Mesothelial cell of epicardium (in vitro differentiated cells): ENCODE results near the gene BSG. TPM values are rescaled to one million over a fixed set of nuclear protein-coding genes. Genes with fewer than 3 reads are reported as not detected.

Experiments used
- DNase-seq, 2 experiments: peaks; one replicate each; pipeline ENCODE4 v3.0.0; 2021; ENCODE audit warnings: low spot score in 2 of 2; ENCODE audit not compliant: unreplicated experiment in 2 of 2
- H3K27ac Mint-ChIP-seq: 2 replicates; pipeline ENCODE4 v1.8.0; 2021; ENCODE audit warnings: mixed read lengths
- H3K27me3 Mint-ChIP-seq: 2 replicates; pipeline ENCODE4 v1.8.0; 2021; ENCODE audit warnings: low read depth, mixed read lengths
- H3K36me3 Mint-ChIP-seq: 2 replicates; pipeline ENCODE4 v1.8.0; 2021; ENCODE audit warnings: mixed read lengths
- H3K4me1 Mint-ChIP-seq: 2 replicates; pipeline ENCODE4 v1.8.0; 2021; ENCODE audit warnings: mixed read lengths
- H3K4me3 Mint-ChIP-seq: 2 replicates; pipeline ENCODE4 v1.8.0; 2021; ENCODE audit warnings: mild to moderate bottlenecking, moderate library complexity, mixed read lengths
- H3K9me3 Mint-ChIP-seq: 2 replicates; pipeline ENCODE4 v1.8.0; 2021; ENCODE audit warnings: mixed read lengths
- total RNA-seq: library from RNA; stranded (reverse); gene quantifications from 3 replicates; pipeline ENCODE4 v1.2.1, GENCODE V29; 2021
- TF ChIP-seq, protein P1 (sequence below): fragments of 200-600 bp; sonication (generic); IDR thresholded peaks from one replicate; pipeline ENCODE4 v1.5.0; 2021; ENCODE audit warnings: antibody characterized with exemption; ENCODE audit not compliant: unreplicated experiment

BSG gene
- total RNA-seq, 1 donor from 2014 or later: 414 TPM

DNA sequence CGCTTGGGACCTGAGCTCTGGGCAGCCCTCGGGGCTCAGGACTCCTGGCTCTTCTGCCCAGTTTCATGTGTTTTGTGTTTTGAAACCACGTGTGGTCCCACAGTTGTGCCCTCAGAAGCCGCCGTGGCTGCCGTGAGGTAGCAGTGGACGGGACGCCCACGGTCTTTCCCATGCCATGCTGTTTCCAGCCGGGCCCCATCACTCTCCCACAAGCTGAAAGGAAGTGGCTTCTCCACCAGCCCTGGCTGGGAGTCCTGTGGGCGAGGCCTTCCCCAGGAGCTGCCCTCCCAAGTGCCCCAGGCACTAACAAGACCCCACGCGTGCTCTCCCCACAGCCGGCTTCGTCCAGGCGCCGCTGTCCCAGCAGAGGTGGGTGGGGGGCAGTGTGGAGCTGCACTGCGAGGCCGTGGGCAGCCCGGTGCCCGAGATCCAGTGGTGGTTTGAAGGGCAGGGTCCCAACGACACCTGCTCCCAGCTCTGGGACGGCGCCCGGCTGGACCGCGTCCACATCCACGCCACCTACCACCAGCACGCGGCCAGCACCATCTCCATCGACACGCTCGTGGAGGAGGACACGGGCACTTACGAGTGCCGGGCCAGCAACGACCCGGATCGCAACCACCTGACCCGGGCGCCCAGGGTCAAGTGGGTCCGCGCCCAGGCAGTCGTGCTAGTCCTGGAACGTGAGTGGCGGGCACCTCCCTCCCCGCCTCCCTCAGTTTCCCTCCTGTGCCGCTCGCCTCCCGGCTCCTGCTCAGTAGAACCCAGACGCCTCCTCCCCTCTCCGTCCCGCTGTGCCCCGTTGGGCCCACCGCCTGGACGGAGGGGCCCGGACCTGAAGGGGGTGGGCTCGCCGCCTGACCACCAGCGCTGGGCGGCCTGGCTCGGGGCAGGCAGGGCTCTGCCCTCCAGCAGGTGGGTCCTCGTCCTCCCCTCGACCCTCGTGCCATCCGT is 5.3 kb downstream of the BSG start:
- H3K4me3 Mint-ChIP-seq: no peak overlapping the region
- no peaks in the 10 kb centered on the region for H3K27me3 Mint-ChIP-seq
- no peak overlapping the region for H3K27ac Mint-ChIP-seq
- DNase-seq: no peak
- H3K9me3 Mint-ChIP-seq: no peaks in the 10 kb centered on the region
- H3K4me1 Mint-ChIP-seq: peaks cover 23% of the 10 kb centered on the region
- no peaks in the 10 kb centered on the region for H3K36me3 Mint-ChIP-seq
- TF ChIP-seq, protein P1, sequence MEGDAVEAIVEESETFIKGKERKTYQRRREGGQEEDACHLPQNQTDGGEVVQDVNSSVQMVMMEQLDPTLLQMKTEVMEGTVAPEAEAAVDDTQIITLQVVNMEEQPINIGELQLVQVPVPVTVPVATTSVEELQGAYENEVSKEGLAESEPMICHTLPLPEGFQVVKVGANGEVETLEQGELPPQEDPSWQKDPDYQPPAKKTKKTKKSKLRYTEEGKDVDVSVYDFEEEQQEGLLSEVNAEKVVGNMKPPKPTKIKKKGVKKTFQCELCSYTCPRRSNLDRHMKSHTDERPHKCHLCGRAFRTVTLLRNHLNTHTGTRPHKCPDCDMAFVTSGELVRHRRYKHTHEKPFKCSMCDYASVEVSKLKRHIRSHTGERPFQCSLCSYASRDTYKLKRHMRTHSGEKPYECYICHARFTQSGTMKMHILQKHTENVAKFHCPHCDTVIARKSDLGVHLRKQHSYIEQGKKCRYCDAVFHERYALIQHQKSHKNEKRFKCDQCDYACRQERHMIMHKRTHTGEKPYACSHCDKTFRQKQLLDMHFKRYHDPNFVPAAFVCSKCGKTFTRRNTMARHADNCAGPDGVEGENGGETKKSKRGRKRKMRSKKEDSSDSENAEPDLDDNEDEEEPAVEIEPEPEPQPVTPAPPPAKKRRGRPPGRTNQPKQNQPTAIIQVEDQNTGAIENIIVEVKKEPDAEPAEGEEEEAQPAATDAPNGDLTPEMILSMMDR: no peak

DNA sequence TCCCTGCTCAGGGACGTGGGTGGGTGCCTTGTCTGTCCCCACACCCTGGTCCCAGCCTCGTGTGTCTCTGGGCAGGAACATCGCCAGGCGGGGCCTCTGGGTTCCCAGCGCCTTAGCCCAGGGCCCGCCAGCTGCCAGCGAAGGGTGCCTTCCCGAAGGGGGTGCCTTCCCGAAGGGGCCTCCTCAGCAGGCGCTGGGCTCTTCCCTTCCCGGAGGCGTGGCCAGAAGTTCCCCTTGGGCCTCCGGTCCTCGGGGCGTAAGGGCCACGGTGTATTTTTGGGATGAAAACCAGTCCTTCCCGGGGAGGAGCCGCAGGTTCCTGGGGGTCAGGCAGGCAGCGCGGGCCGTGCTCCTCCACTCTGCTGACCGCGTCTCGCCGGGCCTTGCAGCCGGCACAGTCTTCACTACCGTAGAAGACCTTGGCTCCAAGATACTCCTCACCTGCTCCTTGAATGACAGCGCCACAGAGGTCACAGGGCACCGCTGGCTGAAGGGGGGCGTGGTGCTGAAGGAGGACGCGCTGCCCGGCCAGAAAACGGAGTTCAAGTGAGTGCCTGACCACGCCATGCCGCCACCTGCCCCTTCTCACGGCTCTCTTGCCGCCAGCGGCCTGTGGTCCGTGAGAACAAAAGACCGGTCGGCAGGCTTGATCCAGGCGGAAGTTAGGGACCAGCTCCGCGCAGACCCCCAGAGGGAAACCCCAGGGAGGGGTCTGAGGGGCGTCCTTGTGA is 6.9 kb downstream of the BSG start:
- Mint-ChIP-seq H3K4me1 (peaks cover 17% of the 10 kb centered on the region), H3K4me3 (no peak overlapping the region), H3K27ac (no peak overlapping the region), H3K36me3 (no peaks in the 10 kb centered on the region), H3K9me3 (no peaks in the 10 kb centered on the region), H3K27me3 (no peaks in the 10 kb centered on the region)
- DNase-seq: no peak
- TF ChIP-seq, protein P1: no peak

DNA sequence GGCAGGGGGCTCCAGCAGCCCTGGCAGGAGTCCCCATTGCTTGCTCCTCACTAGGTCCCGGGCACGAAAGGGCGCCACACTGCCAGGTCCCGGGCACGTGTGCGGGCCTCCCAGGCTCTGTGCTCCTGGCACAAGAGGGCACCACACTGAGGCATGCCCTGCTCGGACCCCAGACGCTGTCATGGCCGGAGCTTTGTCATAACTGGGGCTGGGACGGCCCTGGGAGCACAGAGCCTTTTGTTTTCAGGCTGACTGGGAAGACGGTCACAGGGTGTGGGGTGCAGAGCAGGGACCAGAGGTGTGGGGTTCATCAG is 7.4 kb downstream of the BSG start:
- Mint-ChIP-seq H3K36me3 (no peaks in the 10 kb centered on the region), H3K27me3 (peaks cover 2% of the 10 kb centered on the region), H3K9me3 (no peaks in the 10 kb centered on the region), H3K4me1 (peaks cover 13% of the 10 kb centered on the region), H3K4me3 (no peak overlapping the region), H3K27ac (no peak overlapping the region)
- TF ChIP-seq, protein P1: no peak
- no peak for DNase-seq

DNA sequence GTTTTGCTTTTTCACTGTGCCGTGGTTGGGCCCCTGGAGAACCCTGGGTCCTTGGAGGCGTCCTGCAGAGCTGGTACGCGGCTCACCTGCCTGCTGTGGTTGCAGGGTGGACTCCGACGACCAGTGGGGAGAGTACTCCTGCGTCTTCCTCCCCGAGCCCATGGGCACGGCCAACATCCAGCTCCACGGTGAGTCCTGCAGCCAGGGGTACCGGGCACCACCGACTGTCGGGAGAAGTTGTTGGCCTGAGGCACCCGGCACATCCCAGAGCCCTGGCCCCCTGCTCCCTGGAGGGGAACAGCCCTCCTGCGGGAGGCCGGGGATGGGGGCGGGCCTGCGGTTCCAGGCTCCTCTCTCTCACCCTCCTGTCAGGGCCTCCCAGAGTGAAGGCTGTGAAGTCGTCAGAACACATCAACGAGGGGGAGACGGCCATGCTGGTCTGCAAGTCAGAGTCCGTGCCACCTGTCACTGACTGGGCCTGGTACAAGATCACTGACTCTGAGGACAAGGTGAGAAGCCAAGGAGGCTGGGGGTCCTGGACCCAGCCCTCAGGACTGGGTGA is 8.0 kb downstream of the BSG start:
- Mint-ChIP-seq H3K27me3 (peaks cover 2% of the 10 kb centered on the region), H3K27ac (no peak overlapping the region), H3K36me3 (no peaks in the 10 kb centered on the region), H3K4me3 (no peak overlapping the region), H3K4me1 (peaks cover 8% of the 10 kb centered on the region), H3K9me3 (no peaks in the 10 kb centered on the region)
- no peak for DNase-seq
- TF ChIP-seq, protein P1: no peak

DNA sequence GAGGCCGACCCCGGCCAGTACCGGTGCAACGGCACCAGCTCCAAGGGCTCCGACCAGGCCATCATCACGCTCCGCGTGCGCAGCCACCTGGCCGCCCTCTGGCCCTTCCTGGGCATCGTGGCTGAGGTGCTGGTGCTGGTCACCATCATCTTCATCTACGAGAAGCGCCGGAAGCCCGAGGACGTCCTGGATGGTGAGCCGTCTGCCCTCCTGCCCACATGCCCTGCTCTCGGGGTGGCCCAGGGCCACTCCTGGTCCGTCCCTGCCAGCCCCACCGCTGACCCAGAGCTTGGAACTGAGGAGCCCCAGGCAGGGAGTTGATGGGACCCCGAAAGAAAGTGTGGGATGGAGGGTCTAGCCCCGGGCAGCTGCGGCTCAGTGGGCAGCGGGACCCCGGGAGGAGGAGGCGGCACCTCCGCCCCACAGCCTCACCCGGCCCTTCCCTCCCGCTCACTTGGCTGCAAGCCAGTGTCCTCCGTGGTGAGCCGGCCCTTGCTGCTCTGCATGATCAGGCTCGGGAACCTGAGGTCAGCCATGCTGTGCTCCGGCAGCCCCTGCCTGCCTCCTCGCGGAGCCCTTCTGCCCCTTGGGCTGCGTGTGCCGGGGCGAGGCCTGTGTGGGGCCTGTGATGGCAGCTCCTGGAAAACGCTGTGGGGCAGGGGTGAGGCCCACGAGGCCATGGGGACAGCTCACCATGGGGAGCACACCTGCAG is 9.2 kb downstream of the BSG start:
- Mint-ChIP-seq H3K27me3 (peaks cover 10% of the 10 kb centered on the region), H3K4me1 (peaks cover 3% of the 10 kb centered on the region), H3K36me3 (no peaks in the 10 kb centered on the region), H3K27ac (no peak overlapping the region), H3K4me3 (no peak overlapping the region), H3K9me3 (no peaks in the 10 kb centered on the region)
- no peak for DNase-seq
- TF ChIP-seq, protein P1: no peak
